ENCODE measurements around the gene VENTX.

The VENTX gene

GRCh38 chr10:133207041-133207600 is 30.5 kb upstream of the VENTX start:
- Mint-ChIP-seq H3K4me1 (no peaks in the 10 kb centered on the region), H3K4me3 (no peak overlapping the region), H3K27ac (no peak overlapping the region), H3K9me3 (no peaks in the 10 kb centered on the region), H3K27me3 (peaks cover 3% of the 10 kb centered on the region), H3K36me3 (no peaks in the 10 kb centered on the region)
- DNase-seq (ENCODE audit: low spot score in 2 of 2) (no peak), ATAC-seq (ENCODE audit: low read depth) (no peak)

- no peaks in the 10 kb centered on the region for H3K9me3 Mint-ChIP-seq
- H3K27ac Mint-ChIP-seq: no peak overlapping the region
- DNase-seq (ENCODE audit: low spot score in 2 of 2) (no peak), ATAC-seq (ENCODE audit: low read depth) (no peak)
- H3K4me1 Mint-ChIP-seq: no peaks in the 10 kb centered on the region
- peaks cover 4% of the 10 kb centered on the region for H3K27me3 Mint-ChIP-seq
- no peak overlapping the region for H3K4me3 Mint-ChIP-seq
- H3K36me3 Mint-ChIP-seq: no peaks in the 10 kb centered on the region
Measured at GRCh38 chr10:133207627-133208026, 30.0 kb upstream of the VENTX start.

GRCh38 chr10:133208466-133208865 is 29.2 kb upstream of the VENTX start:
- no peak for DNase-seq (ENCODE audit: low spot score in 2 of 2)
- Mint-ChIP-seq H3K27ac (no peak overlapping the region), H3K27me3 (peaks cover 6% of the 10 kb centered on the region), H3K4me3 (no peak overlapping the region), H3K9me3 (no peaks in the 10 kb centered on the region), H3K4me1 (no peaks in the 10 kb centered on the region), H3K36me3 (no peaks in the 10 kb centered on the region)
- ATAC-seq (ENCODE audit: low read depth): no peak

DNA sequence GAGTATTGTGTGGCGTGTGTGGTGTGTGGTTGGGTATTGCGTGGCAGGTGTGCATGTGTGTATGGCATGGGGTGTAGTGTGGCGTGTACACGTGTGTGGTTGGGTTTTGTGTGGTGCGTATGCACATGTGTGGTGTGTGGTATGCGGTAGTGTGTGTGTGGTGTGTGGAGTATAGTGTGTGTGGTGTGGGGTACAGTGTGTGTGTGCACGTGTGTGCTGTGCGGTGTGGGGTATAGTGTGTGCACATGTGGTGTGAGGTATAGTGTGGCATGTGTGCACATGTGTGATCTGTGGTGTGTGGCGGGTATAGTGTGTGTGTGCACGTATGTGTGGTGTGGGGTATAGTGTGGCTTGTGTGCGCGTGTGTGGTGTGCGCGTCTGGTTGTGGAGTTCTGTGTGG is 28.5 kb upstream of the VENTX start:
- H3K27ac Mint-ChIP-seq: no peak overlapping the region
- H3K36me3 Mint-ChIP-seq: no peaks in the 10 kb centered on the region
- H3K4me3 Mint-ChIP-seq: no peak overlapping the region
- H3K9me3 Mint-ChIP-seq: no peaks in the 10 kb centered on the region
- H3K4me1 Mint-ChIP-seq: no peaks in the 10 kb centered on the region
- H3K27me3 Mint-ChIP-seq: peaks cover 6% of the 10 kb centered on the region
- DNase-seq (ENCODE audit: low spot score in 2 of 2) (no peak), ATAC-seq (ENCODE audit: low read depth) (no peak)

GRCh38 chr10:133209641-133210040 is 28.0 kb upstream of the VENTX start:
- no peaks in the 10 kb centered on the region for H3K9me3 Mint-ChIP-seq
- H3K27me3 Mint-ChIP-seq: peaks cover 6% of the 10 kb centered on the region
- no peak overlapping the region for H3K4me3 Mint-ChIP-seq
- no peak for ATAC-seq (ENCODE audit: low read depth)
- H3K36me3 Mint-ChIP-seq: no peaks in the 10 kb centered on the region
- H3K27ac Mint-ChIP-seq: no peak overlapping the region
- H3K4me1 Mint-ChIP-seq: no peaks in the 10 kb centered on the region
- DNase-seq (ENCODE audit: low spot score in 2 of 2): no peak

DNA sequence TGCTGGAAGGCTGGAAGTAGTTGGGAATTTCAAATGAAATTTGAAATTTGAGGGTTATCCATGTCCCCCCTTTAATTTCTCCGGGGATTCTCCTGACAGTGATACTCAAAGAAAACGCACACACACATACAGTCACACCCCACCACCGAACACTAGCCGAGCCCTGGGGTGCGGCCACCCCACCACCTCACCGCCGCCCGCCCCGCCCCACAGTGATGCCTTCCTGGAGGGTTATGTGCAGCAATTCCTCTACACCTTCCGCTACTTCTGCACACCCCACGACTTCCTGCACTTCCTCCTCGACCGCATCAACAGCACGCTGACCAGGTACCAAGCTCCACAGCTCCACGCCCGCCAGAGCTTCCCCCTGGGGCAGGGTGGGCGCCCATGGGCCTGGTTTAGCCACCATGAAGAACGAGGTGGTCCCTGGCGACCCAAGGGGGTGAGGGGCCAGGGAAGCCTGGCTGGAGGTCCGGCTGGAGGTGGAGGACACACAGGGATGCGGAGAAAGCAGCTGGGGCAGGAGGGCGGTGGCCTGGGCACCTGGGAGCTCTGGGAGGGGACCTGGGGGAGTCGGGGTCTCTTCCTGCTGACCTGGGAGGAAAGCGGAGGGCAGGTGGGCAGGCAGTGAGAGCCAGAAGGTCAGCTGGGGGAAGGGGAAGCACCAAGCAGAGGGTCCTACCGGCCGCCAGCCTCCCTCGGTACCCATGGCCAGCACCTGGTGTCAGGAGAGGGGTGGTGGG is 27.1 kb upstream of the VENTX start:
- Mint-ChIP-seq H3K27ac (no peak overlapping the region), H3K9me3 (no peaks in the 10 kb centered on the region), H3K4me3 (no peak overlapping the region), H3K36me3 (no peaks in the 10 kb centered on the region), H3K27me3 (peaks cover 4% of the 10 kb centered on the region), H3K4me1 (no peaks in the 10 kb centered on the region)
- ATAC-seq (ENCODE audit: low read depth): no peak
- DNase-seq (ENCODE audit: low spot score in 2 of 2): no peak

- ATAC-seq (ENCODE audit: low read depth): no peak
- Mint-ChIP-seq H3K27ac (no peak overlapping the region), H3K36me3 (no peaks in the 10 kb centered on the region), H3K4me1 (no peaks in the 10 kb centered on the region), H3K9me3 (no peaks in the 10 kb centered on the region), H3K4me3 (no peak overlapping the region), H3K27me3 (peaks cover 4% of the 10 kb centered on the region)
- no peak for DNase-seq (ENCODE audit: low spot score in 2 of 2)
Measured at GRCh38 chr10:133211141-133211830, 26.4 kb upstream of the VENTX start.

DNA sequence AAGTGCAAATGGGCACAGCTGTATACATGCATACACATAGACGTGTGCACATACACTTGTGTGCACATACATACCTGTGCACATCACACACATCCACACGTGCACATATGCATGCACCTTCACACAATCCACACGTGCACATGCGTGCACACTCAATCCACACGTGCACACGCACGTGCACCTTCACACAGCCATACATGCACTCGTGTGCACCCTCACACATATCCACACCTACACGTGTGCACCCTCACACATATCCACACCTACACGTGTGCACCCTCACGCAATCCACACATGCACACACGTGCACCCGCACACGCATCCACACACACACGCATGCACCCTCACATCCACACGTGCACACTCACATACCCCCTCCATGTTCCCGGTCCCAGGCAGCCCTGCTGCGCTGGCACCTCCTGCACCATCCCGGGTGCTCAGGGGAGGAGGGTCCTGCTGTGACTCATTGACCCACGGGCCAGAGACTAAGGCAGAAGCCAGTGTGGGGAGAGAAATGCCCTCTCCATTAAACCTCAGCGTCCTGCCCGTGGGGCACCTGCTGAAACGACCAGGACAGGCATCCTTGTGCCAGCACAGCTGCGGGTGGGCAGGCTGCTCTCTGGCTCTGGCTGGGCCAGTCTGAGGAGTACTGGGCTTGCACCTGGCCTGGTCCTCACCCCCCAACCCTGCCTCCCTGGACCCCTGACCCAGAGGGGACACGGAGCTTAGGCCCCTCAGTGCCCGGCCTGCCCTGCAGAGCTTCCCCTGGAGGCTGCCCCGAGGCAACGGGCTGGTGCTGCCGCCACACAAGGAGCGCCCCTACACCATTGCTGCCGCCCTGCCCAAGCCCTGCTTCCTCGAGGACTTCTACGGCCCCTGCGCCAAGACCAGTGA is 25.4 kb upstream of the VENTX start:
- Mint-ChIP-seq H3K4me3 (no peak overlapping the region), H3K36me3 (no peaks in the 10 kb centered on the region), H3K4me1 (no peaks in the 10 kb centered on the region), H3K27ac (no peak overlapping the region), H3K27me3 (peaks cover 4% of the 10 kb centered on the region), H3K9me3 (no peaks in the 10 kb centered on the region)
- ATAC-seq (ENCODE audit: low read depth) (no peak), DNase-seq (ENCODE audit: low spot score in 2 of 2) (no peak)

- DNase-seq (ENCODE audit: low spot score in 2 of 2) (no peak), ATAC-seq (ENCODE audit: low read depth) (no peak)
- Mint-ChIP-seq H3K9me3 (no peaks in the 10 kb centered on the region), H3K36me3 (no peaks in the 10 kb centered on the region), H3K4me1 (no peaks in the 10 kb centered on the region), H3K27ac (no peak overlapping the region), H3K4me3 (no peak overlapping the region), H3K27me3 (peaks cover 4% of the 10 kb centered on the region)
Measured at GRCh38 chr10:133212853-133213494, 24.7 kb upstream of the VENTX start.

DNA sequence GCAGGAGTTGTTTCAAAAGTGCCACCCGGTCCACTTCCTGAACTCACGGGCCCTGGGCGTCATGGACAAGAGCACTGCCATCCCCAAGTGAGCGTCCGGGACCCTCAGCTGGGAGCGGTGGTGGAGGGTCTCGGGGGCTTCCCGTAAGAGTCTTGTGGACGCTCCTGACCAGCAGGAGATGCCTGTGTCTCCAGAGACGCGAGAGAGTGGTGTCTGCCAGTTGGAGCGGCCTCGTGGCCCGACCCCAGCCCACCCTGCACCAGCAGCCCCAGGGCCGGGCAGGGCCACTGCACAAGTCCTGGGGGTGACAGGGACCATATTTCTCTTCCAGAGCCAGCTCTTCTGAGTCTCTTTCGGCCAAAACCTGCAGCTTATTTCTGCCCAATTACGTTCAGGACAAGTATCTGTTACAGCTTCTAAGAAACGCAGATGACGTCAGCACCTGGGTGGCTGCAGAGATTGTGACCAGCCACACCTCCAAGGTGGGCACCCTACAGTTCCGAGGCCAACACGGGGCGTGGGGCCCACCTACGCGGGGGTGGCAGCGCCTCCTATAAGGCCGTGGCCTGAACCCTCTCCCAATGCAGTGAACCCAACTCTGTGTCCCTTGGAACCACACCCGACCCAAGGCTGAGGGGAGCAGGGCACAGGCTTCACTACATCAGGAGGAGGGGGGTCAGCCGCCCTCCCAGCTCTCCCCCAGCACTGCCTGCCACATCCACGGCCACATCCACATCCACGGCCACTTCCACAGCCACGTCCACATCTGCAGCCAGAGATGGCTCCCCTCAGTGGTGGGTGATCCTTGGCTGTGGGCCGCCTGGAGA is 23.8 kb upstream of the VENTX start:
- no peaks in the 10 kb centered on the region for H3K4me1 Mint-ChIP-seq
- H3K9me3 Mint-ChIP-seq: no peaks in the 10 kb centered on the region
- no peak overlapping the region for H3K4me3 Mint-ChIP-seq
- no peak for DNase-seq (ENCODE audit: low spot score in 2 of 2)
- no peak for ATAC-seq (ENCODE audit: low read depth)
- H3K36me3 Mint-ChIP-seq: no peaks in the 10 kb centered on the region
- no peak overlapping the region for H3K27ac Mint-ChIP-seq
- peaks cover 6% of the 10 kb centered on the region for H3K27me3 Mint-ChIP-seq

DNA sequence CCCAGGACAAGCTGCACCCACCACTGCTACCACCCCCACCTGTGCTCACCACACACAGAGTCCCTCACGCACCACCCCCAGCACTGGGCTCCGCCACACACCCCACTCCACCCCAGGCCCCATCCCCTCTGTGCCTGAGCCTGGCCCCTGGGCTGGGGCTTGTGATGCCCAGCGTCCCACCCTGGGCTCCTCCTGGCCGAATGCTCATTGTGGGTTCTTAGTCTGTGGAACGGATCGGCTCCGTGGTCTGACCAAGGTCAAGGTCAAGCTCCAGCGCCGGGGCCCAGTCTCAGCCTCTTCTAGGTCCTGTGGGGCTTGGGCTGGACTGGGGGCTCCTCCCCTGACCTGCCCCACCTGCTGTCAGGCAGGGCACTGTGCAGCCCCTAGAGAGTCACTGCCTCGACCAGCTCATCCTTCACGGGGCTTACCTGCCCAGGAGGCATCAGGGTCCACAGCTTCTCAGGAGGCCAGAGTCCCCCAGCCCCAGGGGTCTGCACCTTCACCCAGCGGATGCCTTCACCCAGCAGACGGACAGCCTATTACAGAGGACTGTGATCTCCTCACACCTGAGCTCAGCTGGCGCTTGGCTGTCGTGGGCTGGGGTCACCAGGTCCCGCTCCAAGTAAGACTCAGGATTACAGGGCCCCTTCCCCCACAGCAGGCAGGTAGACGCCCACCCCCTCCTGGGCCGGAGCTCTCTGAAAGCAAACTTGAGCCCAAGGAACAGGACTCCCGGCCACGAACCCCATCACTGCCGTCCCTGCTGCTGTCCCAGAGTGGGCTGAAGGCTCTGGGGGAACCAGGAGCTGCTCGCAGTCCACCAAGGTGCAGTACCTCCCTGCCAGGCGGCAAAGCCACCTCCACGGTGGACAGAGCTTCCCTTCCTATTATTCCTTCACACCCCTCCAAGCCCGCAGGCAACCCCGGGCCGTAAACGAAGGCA is 22.9 kb upstream of the VENTX start:
- peaks cover 6% of the 10 kb centered on the region for H3K27me3 Mint-ChIP-seq
- no peak overlapping the region for H3K4me3 Mint-ChIP-seq
- no peak overlapping the region for H3K27ac Mint-ChIP-seq
- no peak for ATAC-seq (ENCODE audit: low read depth)
- no peak for DNase-seq (ENCODE audit: low spot score in 2 of 2)
- H3K36me3 Mint-ChIP-seq: no peaks in the 10 kb centered on the region
- no peaks in the 10 kb centered on the region for H3K4me1 Mint-ChIP-seq
- H3K9me3 Mint-ChIP-seq: no peaks in the 10 kb centered on the region

DNA sequence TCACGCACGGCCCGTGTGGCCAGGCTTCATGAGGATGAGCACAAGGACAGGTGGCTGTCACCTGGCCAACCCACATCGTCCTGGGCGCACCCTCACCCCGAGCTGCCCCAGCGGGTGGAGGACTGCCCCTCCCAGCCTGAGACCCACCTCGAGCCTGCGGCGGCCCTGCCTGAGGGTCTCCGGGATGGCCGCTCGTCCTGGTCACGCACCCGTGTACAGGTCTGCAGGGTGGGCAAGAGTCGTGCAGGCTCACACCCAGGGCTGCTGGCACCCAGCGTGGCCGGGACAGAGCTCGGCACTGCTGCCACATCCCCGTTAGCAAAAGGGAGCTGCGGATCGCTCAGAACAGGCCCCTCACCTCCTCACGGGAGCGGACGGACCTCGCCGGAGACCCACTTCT is 22.1 kb upstream of the VENTX start:
- no peak overlapping the region for H3K27ac Mint-ChIP-seq
- no peaks in the 10 kb centered on the region for H3K4me1 Mint-ChIP-seq
- no peaks in the 10 kb centered on the region for H3K36me3 Mint-ChIP-seq
- no peak overlapping the region for H3K4me3 Mint-ChIP-seq
- no peak for DNase-seq (ENCODE audit: low spot score in 2 of 2)
- no peaks in the 10 kb centered on the region for H3K9me3 Mint-ChIP-seq
- no peak for ATAC-seq (ENCODE audit: low read depth)
- H3K27me3 Mint-ChIP-seq: peaks cover 6% of the 10 kb centered on the region
